Breast epithelium (tissue), 4 donors: ENCODE results near the gene ARPC4. TPM values are rescaled to one million over a fixed set of nuclear protein-coding genes. Genes with fewer than 3 reads are reported as not detected.
A peak's percentile ranks its signal among the peaks of the same experiment; 100 is the strongest.

ENCODE experiments used
- DNase-seq, 2 donors: peaks; one replicate each; pipeline ENCODE4 v3.0.0-alpha.2; 2019; ENCODE audit warnings: low spot score in 2 of 2
- H3K27ac ChIP-seq, 2 donors: fragments of 200-600 bp; sonication (generic) in 1 of 2; one replicate each; pipeline ENCODE4 v1.5.1; 2016 to 2019; ENCODE audit warnings: mild to moderate bottlenecking in 1 of 2
- H3K27me3 ChIP-seq, 2 donors: fragments of 200-600 bp; sonication (generic) in 1 of 2; one replicate each; pipeline versions ENCODE4 v1.5.1 to v1.6.0; 2017 to 2019; ENCODE audit warnings: control low read depth in 1 of 2, mild to moderate bottlenecking in 1 of 2
- H3K36me3 ChIP-seq: fragments of 200-600 bp; one replicate; pipeline ENCODE4 v1.5.1; 2019
- H3K4me1 ChIP-seq, 2 donors: fragments of 200-600 bp; sonication (generic); one replicate each; pipeline ENCODE4 v1.5.1; 2016 to 2019; ENCODE audit warnings: control low read depth in 1 of 2
- H3K4me3 ChIP-seq, 3 donors: fragments of 200-600 bp; sonication (generic); 1 replicate in 2 of 3; 2 replicates in 1 of 3; pipeline ENCODE4 v1.5.1; 2016 to 2019; ENCODE audit warnings: mild to moderate bottlenecking in 3 of 3, moderate library complexity in 2 of 3
- H3K9me3 ChIP-seq, 2 donors: fragments of 200-600 bp; sonication (generic) in 1 of 2; one replicate each; pipeline ENCODE4 v1.5.1; 2016 to 2019; ENCODE audit warnings: control low read depth in 1 of 2
- CTCF ChIP-seq, 3 donors: fragments of 450-650 bp; IDR thresholded peaks; one replicate each; pipeline ENCODE4 v1.5.1; 2016 to 2017; ENCODE audit warnings: antibody characterized with exemption in 3 of 3, mild to moderate bottlenecking in 3 of 3, moderate library complexity in 3 of 3
- POLR2A ChIP-seq: fragments of 450-650 bp; IDR thresholded peaks from one replicate; pipeline ENCODE4 v1.6.1; 2016; ENCODE audit warnings: antibody characterized with exemption, mild to moderate bottlenecking, moderate library complexity
- POLR2AphosphoS5 ChIP-seq, 3 donors: sonication (generic); formaldehyde crosslinking; IDR thresholded peaks; one replicate each; pipeline ENCODE4 v1.6.1; 2017; ENCODE audit warnings: antibody characterized with exemption in 3 of 3
- intact Hi-C: fragments of 100-400 bp; cut with DNase I; formaldehyde crosslinking; loops from one replicate; pipeline ENCODE4 v1.15.1; 2023; ENCODE audit warnings: low total_unique reads
- total RNA-seq, 3 donors: library from RNA; depleted of rRNA; stranded (reverse); fragments of >200 nt; gene quantifications; one replicate each; pipeline ENCODE4 v1.1.0, GENCODE V29; 2016

The ARPC4 gene
- total RNA-seq, 3 donors from 2014 or later = 116 to 163 (median 117) TPM

- H3K36me3 ChIP-seq = no peaks in the 10 kb centered on the region
- no peak for TF ChIP-seq POLR2A
- TF ChIP-seq CTCF (IDR thresholded peaks at IDR 0.05) = no peak
- no peak for TF ChIP-seq POLR2AphosphoS5 (IDR thresholded peaks at IDR 0.05)
- no peak for DNase-seq
- no peak overlapping the region for H3K4me3 ChIP-seq
- H3K9me3 ChIP-seq = no peaks in the 10 kb centered on the region
- intact Hi-C loops = no loop called here
- no peaks in the 10 kb centered on the region for H3K4me1 ChIP-seq
- no peak overlapping the region for H3K27ac ChIP-seq
- no peaks in the 10 kb centered on the region for H3K27me3 ChIP-seq
These were observed 27.7 kb downstream of the ARPC4 start for GRCh38 chr3:9820543-9820942.

- H3K36me3 ChIP-seq = no peaks in the 10 kb centered on the region
- no peak overlapping the region for H3K4me3 ChIP-seq
- no peaks in the 10 kb centered on the region for H3K27me3 ChIP-seq
- H3K9me3 ChIP-seq = no peaks in the 10 kb centered on the region
- TF ChIP-seq CTCF (IDR thresholded peaks at IDR 0.05) (no peak), POLR2AphosphoS5 (IDR thresholded peaks at IDR 0.05) (no peak), POLR2A (no peak)
- no peak for DNase-seq
- no peak overlapping the region for H3K27ac ChIP-seq
- H3K4me1 ChIP-seq = no peaks in the 10 kb centered on the region
- intact Hi-C loops = no loop called here
These were observed 28.1 kb downstream of the ARPC4 start for GRCh38 chr3:9820946-9821345.

- Histone ChIP-seq H3K27ac (no peak overlapping the region), H3K27me3 (no peaks in the 10 kb centered on the region), H3K4me3 (no peak overlapping the region), H3K4me1 (no peaks in the 10 kb centered on the region), H3K9me3 (no peaks in the 10 kb centered on the region), H3K36me3 (no peaks in the 10 kb centered on the region)
- intact Hi-C loops = no loop called here
- no peak for TF ChIP-seq CTCF (IDR thresholded peaks at IDR 0.05)
- TF ChIP-seq POLR2A = no peak
- TF ChIP-seq POLR2AphosphoS5 (IDR thresholded peaks at IDR 0.05) = no peak
- DNase-seq = no peak
These were observed 32.7 kb downstream of the ARPC4 start for GRCh38 chr3:9825451-9826040.

GRCh38 chr3:9826815-9827573, 34.1 kb downstream of the ARPC4 start:
- Histone ChIP-seq H3K27me3 (no peaks in the 10 kb centered on the region), H3K4me1 (no peaks in the 10 kb centered on the region), H3K27ac (no peak overlapping the region), H3K4me3 (no peak overlapping the region), H3K9me3 (no peaks in the 10 kb centered on the region), H3K36me3 (no peaks in the 10 kb centered on the region)
- no peak for DNase-seq
- peak in 2 of 3 donors; percentile 10 to 12 for TF ChIP-seq CTCF (IDR thresholded peaks at IDR 0.05)
- TF ChIP-seq POLR2A = no peak
- intact Hi-C loops = no loop called here
